Endothelial cell of umbilical vein (primary cell): ENCODE data around the gene VPS45. TPM values are rescaled to one million over a fixed set of nuclear protein-coding genes. Genes with fewer than 3 reads are reported as not detected.

Experiments
- polyA plus RNA-seq, 4 experiments: library from polyadenylated mRNA; depleted of rRNA in 3 of 4; stranded (reverse) in 3 of 4; unstranded in 1 of 4; fragments of >200 nt; gene quantifications; 2 replicates each; pipeline versions ENCODE4 v1.2.1 to v1.2.3, GENCODE V29; 2011 to 2012; ENCODE audit warnings: missing spikeins in 1 of 4
- total RNA-seq: library from RNA; stranded (reverse); gene quantifications from 2 replicates; pipeline ENCODE4 v1.2.3, GENCODE V29; 2021

VPS45 gene
- total and polyA plus RNA-seq, 2 donors (not counting 3 experiments of a cell fraction or from before 2014, with no cell fraction given), result 24.8 to 43.7 TPM

Other genes with a start within 250 kb of the VPS45 start
- gene BOLA1, start 168.2 kb upstream of the VPS45 start, total RNA-seq, result 7.0 and 10.8 TPM in 2 replicates
- 12.2 and 16.1 TPM in 2 replicates for gene BOLA1, start 168.2 kb upstream of the VPS45 start, polyA plus RNA-seq
- 3.9 and 5.4 TPM in 2 replicates for gene SV2A, start 149.9 kb upstream of the VPS45 start, total RNA-seq
- 2.9 and 3.0 TPM in 2 replicates for gene SV2A, start 149.9 kb upstream of the VPS45 start, polyA plus RNA-seq
- gene SF3B4, start 140.0 kb upstream of the VPS45 start, total RNA-seq, result 68.7 and 74.4 TPM in 2 replicates
- 61.2 and 62.7 TPM in 2 replicates for gene SF3B4, start 140.0 kb upstream of the VPS45 start, polyA plus RNA-seq
- gene MTMR11, start 130.9 kb upstream of the VPS45 start, total RNA-seq, result 7.8 and 11.2 TPM in 2 replicates
- 14.4 and 16.9 TPM in 2 replicates for gene MTMR11, start 130.9 kb upstream of the VPS45 start, polyA plus RNA-seq
- 21.1 and 22.8 TPM in 2 replicates for gene OTUD7B, start 57.0 kb upstream of the VPS45 start, total RNA-seq
- 3.2 and 4.3 TPM in 2 replicates for gene OTUD7B, start 57.0 kb upstream of the VPS45 start, polyA plus RNA-seq
- 101 and 121 TPM in 2 replicates for gene PLEKHO1, start 82.1 kb downstream of the VPS45 start, total RNA-seq
- gene PLEKHO1, start 82.1 kb downstream of the VPS45 start, polyA plus RNA-seq, result 59.8 and 71.9 TPM in 2 replicates
- gene ANP32E, start 168.3 kb downstream of the VPS45 start, total RNA-seq, result 53.4 and 57.9 TPM in 2 replicates
- gene ANP32E, start 168.3 kb downstream of the VPS45 start, polyA plus RNA-seq, result 3.9 and 6.8 TPM in 2 replicates
- gene CA14, start 190.0 kb downstream of the VPS45 start, total RNA-seq, result not detected in 2 replicates
- not detected in 2 replicates for gene CA14, start 190.0 kb downstream of the VPS45 start, polyA plus RNA-seq
- 157 and 165 TPM in 2 replicates for gene APH1A, start 201.2 kb downstream of the VPS45 start, total RNA-seq
- 325 and 344 TPM in 2 replicates for gene APH1A, start 201.2 kb downstream of the VPS45 start, polyA plus RNA-seq
- gene C1orf54, start 205.0 kb downstream of the VPS45 start, total RNA-seq, result 30.4 and 35.5 TPM in 2 replicates
- gene C1orf54, start 205.0 kb downstream of the VPS45 start, polyA plus RNA-seq, result 52.6 and 66.9 TPM in 2 replicates
- gene CIART, start 214.8 kb downstream of the VPS45 start, total RNA-seq, result 1.0 and 2.4 TPM in 2 replicates
- 4.2 and 4.3 TPM in 2 replicates for gene CIART, start 214.8 kb downstream of the VPS45 start, polyA plus RNA-seq
- 73.0 and 76.7 TPM in 2 replicates for gene MRPS21, start 226.1 kb downstream of the VPS45 start, total RNA-seq
- gene MRPS21, start 226.1 kb downstream of the VPS45 start, polyA plus RNA-seq, result 54.8 and 63.1 TPM in 2 replicates